DMS53 (cell line): ENCODE data around the gene CCNY.
A peak's percentile ranks its signal among the peaks of the same experiment; 100 is the strongest.

Experiments
- DNase-seq: peaks from one replicate; lab custom pipeline; 2025; lab: John Stamatoyannopoulos, UW

Gene CCNY

DNA sequence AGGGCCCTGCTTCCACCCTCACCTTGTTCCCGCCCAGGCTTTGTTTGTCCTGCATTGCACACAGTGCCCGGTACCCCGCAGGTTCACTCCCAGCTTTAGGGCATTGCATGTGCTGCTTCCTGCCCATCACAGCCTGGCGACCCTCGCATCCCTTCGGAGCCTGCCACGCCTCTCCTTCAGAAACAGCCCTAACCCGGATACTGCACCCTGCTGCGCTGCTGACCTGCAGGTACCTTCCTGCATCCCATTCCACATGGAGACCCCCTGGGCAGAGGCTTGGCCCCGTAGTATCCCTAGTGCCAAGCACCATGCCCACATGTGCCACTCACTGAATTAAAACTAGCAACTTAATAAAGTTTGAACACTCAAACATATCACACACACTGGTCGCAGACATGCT is 249.0 kb downstream of the CCNY start:
- DNase-seq, result no peak

DNA sequence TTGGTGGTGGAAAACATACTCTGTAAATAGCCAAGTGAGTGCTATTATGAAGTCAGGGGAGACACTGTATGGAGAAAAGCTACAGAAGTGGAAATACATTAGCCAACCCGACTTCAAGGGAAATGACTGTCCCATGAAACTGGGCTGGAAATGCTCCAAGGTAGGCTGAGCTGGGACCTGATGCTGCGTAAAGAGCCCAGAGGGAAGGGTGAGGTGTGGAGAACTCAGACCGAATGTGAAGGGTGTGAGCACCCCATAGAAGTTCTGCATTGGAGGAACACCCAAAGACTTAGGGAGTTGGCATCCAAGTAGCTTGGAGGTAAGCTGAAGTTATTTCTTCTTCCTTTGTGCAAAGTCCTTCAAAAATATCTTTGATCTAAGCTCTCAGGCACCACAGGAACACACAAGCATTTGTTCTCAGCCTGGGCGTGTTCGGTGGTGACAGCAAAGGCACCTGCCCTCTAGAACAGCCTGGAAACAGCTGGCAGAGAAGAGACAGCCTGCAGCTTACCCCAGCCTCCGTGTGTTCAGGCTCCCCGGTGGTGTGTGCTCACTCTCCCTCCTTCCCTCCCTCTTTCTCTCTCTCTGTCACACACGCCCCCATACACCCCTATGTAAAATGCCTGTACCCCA is 249.7 kb downstream of the CCNY start:
- peak; percentile 14 for DNase-seq

DNA sequence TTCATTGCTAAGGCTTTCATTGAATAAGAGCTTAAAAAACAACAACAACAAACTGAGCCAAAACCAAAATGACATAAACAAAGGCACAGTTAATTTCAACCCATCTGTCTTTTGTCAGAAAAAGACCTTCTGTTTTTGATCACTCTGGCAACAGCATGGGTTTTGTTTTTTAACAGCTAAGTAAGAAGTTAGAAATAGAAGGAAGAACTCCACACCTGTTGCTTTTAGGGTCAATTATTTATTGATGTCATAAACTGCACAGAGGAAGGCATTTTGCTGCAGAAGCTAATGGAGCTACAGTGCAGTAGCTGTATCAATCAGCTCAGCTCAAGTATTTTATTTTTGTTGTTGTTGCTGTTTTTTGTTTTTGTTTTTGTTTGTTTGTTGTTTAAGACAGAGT is 252.5 kb downstream of the CCNY start:
- no peak for DNase-seq

- DNase-seq, result no peak
These were observed 256.1 kb downstream of the CCNY start for GRCh38 chr10:35592441-35592840.

DNA sequence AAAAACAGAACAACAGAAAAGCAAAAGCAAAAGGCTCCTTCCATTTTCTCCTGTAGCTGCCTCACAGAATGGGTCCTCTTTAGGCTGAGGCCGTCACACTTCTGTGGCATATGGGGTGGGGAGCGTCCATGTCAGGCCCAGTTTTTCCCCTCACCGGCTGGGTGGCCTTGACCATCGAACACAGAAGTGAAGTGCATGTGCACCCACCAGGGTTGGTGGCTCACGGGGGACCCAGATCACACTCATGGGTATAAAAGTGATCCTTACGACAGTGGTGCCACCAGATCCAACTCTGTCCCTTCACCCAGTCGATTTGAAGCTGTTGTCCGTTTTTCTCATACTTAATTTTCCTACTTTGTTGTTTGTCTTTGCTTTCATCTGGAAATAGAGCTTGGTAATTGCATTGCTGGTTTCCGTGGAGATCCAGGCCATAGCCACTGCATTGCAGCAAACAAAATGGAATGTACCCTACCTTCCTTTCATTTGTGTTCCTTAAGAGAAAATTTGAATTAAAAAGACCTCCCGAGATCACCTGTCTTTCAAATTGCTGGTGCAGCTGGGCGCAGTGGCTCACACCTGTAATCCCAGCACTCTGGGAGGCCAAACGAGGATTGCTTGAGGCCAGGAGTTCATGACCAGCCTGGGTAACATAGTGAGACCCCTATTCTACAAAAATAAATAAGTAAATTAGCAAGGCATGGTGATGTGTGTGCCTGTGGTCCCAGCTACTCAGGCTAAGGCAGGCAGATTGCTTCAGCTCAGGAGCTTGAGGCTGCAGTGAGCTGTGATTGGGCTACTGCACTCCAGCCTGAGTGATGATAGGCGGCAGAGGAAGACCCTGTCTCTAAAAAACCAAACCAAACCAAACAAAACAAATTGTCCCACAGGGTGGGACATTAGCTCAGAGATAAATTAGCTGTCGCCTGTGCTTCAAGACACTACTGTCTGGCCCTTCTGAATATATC is 258.1 kb downstream of the CCNY start:
- no peak for DNase-seq

GRCh38 chr10:35595106-35595505 is 258.8 kb downstream of the CCNY start:
- no peak for DNase-seq

- peak; percentile 24 for DNase-seq
These were observed 262.1 kb downstream of the CCNY start for GRCh38 chr10:35598379-35598778.

- DNase-seq, result no peak
These were observed 263.9 kb downstream of the CCNY start for GRCh38 chr10:35600193-35600592.

DNA sequence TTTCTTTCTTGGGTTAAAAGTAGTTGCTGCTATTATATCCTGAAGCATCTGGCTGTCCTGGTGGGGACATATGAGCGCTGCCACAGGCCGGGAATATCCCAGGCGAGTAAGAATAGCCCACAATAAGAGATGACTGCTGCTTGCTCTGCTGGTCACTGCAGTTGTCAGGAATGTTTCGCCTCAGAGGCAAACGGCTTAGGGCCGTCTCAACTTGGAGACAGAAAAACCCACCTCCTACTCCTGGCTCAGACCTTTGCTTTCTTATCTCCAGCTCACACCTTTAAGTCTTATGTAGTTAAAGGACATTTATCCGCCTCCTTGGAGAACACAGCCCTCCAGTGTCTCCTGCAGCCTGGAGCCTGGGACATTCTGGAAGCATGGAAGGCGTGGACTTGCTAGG is 268.9 kb downstream of the CCNY start, which contains the start of gene GJD4:
TSS of gene GJD4 (plus strand) at position 151 of the 400 bp plus-strand sequence. CDS start at position 378, 227 bp downstream.
- DNase-seq, result no peak

GRCh38 chr10:35606430-35606829 is 270.1 kb downstream of the CCNY start:
- no peak for DNase-seq

DNA sequence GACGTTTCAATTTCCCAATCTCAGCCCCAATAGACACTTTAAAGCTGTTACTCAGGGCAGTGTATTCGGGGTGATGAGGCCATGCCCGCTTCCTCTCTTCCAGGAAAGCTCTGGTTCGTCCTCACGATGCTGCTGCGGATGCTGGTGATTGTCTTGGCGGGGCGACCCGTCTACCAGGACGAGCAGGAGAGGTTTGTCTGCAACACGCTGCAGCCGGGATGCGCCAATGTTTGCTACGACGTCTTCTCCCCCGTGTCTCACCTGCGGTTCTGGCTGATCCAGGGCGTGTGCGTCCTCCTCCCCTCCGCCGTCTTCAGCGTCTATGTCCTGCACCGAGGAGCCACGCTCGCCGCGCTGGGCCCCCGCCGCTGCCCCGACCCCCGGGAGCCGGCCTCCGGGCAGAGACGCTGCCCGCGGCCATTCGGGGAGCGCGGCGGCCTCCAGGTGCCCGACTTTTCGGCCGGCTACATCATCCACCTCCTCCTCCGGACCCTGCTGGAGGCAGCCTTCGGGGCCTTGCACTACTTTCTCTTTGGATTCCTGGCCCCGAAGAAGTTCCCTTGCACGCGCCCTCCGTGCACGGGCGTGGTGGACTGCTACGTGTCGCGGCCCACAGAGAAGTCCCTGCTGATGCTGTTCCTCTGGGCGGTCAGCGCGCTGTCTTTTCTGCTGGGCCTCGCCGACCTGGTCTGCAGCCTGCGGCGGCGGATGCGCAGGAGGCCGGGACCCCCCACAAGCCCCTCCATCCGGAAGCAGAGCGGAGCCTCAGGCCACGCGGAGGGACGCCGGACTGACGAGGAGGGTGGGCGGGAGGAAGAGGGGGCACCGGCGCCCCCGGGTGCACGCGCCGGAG is 271.4 kb downstream of the CCNY start:
- no peak for DNase-seq

DNA sequence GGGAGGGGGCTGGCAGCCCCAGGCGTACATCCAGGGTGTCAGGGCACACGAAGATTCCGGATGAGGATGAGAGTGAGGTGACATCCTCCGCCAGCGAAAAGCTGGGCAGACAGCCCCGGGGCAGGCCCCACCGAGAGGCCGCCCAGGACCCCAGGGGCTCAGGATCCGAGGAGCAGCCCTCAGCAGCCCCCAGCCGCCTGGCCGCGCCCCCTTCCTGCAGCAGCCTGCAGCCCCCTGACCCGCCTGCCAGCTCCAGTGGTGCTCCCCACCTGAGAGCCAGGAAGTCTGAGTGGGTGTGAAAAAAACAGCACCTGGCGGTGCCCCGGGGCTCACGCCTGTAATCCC is 272.0 kb downstream of the CCNY start:
- no peak for DNase-seq

- DNase-seq, result no peak
These were observed 275.4 kb downstream of the CCNY start for GRCh38 chr10:35611750-35612149.

DNA sequence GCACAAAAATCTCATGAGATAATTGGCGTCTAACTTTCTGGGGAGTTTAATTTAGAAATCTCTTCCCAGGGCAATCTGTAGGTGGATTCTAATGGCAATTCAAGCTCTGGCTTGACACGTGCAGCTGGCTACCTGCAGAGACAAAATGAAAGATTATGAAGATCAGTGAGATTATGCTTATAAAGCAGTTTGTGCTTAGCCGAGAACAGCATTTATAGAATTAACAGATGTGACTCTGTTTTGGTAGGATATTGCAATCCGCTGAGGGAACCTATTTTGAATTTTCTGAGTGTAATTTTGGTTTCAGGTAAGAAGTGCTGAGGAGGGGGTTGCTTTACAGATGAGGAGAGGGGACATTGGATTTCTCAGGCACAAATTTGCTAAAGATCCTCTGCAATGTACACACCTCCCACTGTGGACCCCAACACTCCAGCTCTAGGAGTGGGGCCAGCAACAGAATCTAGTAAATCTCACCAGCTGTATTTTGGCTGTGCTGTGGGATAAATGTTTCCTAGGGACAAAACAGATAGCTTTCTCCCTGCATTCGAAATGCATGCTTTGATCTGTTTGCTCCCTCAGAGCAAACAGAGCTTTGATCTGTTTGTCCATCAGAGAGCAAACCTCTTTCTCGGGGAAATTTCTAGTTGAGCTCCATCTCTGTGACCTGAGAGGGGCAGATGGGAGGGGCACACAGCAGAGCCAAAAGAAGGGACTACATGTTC is 276.2 kb downstream of the CCNY start:
- no peak for DNase-seq

- no peak for DNase-seq
These were observed 276.8 kb downstream of the CCNY start for GRCh38 chr10:35613107-35613440.

DNA sequence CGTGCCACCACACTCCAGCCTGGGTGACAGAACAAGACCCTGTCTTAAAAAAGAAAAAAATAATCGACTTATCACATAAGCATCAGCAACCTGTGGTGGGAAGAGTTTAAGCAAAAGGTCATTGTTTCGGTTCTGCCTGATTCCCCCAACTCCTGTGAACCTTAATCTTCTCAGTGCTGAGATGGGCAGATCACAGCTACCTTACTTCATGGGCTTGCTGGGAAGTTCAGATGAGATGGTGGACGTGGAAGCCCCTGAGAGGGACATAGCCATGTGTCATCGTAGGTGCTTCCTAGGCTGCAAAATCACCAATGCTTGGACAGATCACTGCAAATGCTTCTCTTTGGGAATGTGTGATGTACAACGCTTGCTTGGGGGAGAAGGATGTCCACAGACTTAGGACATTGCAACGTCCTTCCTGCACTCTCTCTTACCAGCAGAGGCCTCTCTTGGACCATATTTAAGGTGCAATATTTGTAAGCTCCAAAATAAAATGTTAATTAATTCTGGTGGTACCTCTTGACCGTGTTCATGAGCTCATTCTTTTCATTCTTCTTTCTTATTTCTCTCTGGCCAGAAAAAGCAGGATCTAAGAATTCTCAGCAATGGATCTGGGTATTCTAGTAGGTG is 277.4 kb downstream of the CCNY start:
- peak; percentile 8 for DNase-seq

GRCh38 chr10:35614312-35614711 is 278.0 kb downstream of the CCNY start:
- no peak for DNase-seq
